ENCODE results near the gene AHSG. TPM values are rescaled to one million over a fixed set of nuclear protein-coding genes. Genes with fewer than 3 reads are reported as not detected.

The AHSG gene
- polyA plus RNA-seq, 1 experiment = not detected

DNA sequence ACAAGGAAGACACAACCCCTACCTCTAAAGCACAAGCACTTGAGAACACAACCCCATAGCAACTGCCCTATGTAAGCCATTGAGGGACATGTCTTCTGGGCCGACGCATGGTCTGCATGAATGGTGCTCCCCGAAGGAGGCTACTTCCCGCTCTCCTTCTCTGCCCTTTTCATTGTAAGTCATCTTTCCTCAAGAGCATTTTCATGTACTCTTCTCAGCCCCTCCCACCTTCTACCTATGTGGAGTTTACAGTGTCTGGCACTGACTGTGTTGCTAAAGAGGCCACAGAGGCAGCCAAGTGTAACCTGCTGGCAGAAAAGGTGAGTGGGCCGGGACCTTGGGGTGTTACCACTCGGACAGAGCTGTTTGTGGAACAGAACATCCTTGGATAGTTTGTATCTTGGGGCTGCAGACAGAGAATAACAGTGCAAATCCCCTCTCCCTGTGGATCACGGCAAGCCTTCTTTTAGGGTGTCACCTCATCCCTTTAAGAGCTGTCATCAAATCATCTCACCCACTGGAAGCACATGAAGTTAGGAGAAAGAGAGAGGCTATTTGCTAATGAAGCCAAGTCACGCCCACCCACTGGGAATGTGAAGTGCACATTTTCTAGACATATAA is 5.6 kb downstream of the AHSG start:
- POLR2A ChIA-PET = no interaction called here

GRCh38 chr3:186619787-186620212 is 6.9 kb downstream of the AHSG start:
- H3K9me3 ChIP-seq (ENCODE audit: control insufficient read depth, insufficient read depth, low read length) = no peaks in the 10 kb centered on the region
- ChIA-PET POLR2A (no interaction called here), CTCF (interaction anchor here (0.7 kb wide), 1 partner anchor 80 kb away, joined by 4 read pairs; no protein-coding TSS in a partner anchor)
- TF ChIP-seq, protein P1, sequence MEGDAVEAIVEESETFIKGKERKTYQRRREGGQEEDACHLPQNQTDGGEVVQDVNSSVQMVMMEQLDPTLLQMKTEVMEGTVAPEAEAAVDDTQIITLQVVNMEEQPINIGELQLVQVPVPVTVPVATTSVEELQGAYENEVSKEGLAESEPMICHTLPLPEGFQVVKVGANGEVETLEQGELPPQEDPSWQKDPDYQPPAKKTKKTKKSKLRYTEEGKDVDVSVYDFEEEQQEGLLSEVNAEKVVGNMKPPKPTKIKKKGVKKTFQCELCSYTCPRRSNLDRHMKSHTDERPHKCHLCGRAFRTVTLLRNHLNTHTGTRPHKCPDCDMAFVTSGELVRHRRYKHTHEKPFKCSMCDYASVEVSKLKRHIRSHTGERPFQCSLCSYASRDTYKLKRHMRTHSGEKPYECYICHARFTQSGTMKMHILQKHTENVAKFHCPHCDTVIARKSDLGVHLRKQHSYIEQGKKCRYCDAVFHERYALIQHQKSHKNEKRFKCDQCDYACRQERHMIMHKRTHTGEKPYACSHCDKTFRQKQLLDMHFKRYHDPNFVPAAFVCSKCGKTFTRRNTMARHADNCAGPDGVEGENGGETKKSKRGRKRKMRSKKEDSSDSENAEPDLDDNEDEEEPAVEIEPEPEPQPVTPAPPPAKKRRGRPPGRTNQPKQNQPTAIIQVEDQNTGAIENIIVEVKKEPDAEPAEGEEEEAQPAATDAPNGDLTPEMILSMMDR (IDR thresholded peaks at IDR 0.05; ENCODE audit: low read depth, low read length) = no peak
- H3K27ac ChIP-seq (ENCODE audit: low read depth, low read length) = no peak overlapping the region
- H3K27me3 ChIP-seq (ENCODE audit: control insufficient read depth, insufficient read depth, low read length) = peaks cover 2% of the 10 kb centered on the region
- DNase-seq (ENCODE audit: low read depth, low spot score) = no peak
- H3K4me3 ChIP-seq (ENCODE audit: low read depth, low read length) = no peak overlapping the region

More for the DNA sequence above, 5.6 kb downstream of the AHSG start:
- CTCF ChIA-PET = interaction anchor here (1.0 to 5.7 kb wide), 8 partner anchors 13 to 675 kb away, joined by 4 to 186 read pairs (median 20); partner anchors contain the start of genes DNAJB11 and TBCCD1
- H3K4me3 ChIP-seq (ENCODE audit: low read depth, low read length) = no peak overlapping the region
- TF ChIP-seq, protein P1 (IDR thresholded peaks at IDR 0.05; ENCODE audit: low read depth, low read length) = no peak
- H3K27ac ChIP-seq (ENCODE audit: low read depth, low read length) = no peak overlapping the region
- H3K9me3 ChIP-seq (ENCODE audit: control insufficient read depth, insufficient read depth, low read length) = no peaks in the 10 kb centered on the region
- DNase-seq (ENCODE audit: low read depth, low spot score) = no peak
- H3K27me3 ChIP-seq (ENCODE audit: control insufficient read depth, insufficient read depth, low read length) = peaks cover 8% of the 10 kb centered on the region

- peaks cover 5% of the 10 kb centered on the region for H3K27me3 ChIP-seq (ENCODE audit: control insufficient read depth, insufficient read depth, low read length)
- ChIA-PET CTCF (interaction anchor here (0.7 kb wide), 1 partner anchor 80 kb away, joined by 4 read pairs; no protein-coding TSS in a partner anchor), POLR2A (no interaction called here)
Measured at GRCh38 chr3:186620213-186621092, 7.6 kb downstream of the AHSG start.

DNA sequence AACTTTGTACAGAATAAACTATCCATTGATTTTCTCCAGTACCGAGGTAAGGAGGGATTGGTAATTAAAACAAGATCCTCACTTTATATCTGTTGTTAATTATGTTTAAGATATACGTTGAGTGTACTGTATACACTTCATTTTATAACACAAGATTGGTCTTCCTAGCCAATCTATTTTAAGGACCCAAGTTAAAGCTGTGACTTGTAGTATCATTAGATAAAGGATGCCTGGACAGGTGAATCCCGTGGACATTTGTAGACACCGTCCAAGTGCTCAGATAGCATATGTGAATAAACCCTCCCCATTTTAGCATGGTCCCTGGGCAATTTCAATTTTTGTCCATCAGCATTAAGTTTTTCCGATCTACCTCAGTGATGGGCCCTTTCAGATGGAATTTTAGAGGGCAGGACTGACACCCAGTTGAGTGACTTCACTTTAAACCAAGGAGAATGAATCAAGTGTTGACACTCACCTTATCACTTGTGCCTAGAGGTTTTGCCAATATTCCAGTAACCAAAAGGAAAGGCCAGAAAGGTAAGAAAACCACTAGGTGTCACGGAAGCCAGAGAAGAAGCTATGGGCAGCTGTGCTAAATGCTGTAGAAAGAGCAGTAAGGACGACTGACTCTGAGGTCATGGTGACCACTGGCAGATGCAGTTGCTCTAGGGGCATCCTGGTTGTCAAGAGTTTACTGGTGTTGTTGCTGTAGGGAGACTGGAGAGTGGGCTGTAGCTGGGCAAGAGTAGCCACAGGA is 9.2 kb downstream of the AHSG start:
- Histone ChIP-seq H3K27me3 (ENCODE audit: control insufficient read depth, insufficient read depth, low read length) (peaks cover 6% of the 10 kb centered on the region), H3K4me3 (ENCODE audit: low read depth, low read length) (no peak overlapping the region), H3K27ac (ENCODE audit: low read depth, low read length) (no peak overlapping the region), H3K9me3 (ENCODE audit: control insufficient read depth, insufficient read depth, low read length) (no peaks in the 10 kb centered on the region)
- ChIA-PET CTCF (interaction anchor here (5.5 kb wide), 1 partner anchor 7 kb away, joined by 36 read pairs; no protein-coding TSS in a partner anchor), POLR2A (no interaction called here)
- TF ChIP-seq, protein P1 (IDR thresholded peaks at IDR 0.05; ENCODE audit: low read depth, low read length) = no peak
- no peak for DNase-seq (ENCODE audit: low read depth, low spot score)

More at GRCh38 chr3:186620213-186621092, 7.6 kb downstream of the AHSG start:
- Histone ChIP-seq H3K4me3 (ENCODE audit: low read depth, low read length) (no peak overlapping the region), H3K9me3 (ENCODE audit: control insufficient read depth, insufficient read depth, low read length) (no peaks in the 10 kb centered on the region), H3K27ac (ENCODE audit: low read depth, low read length) (no peak overlapping the region)
- TF ChIP-seq, protein P1 (IDR thresholded peaks at IDR 0.05; ENCODE audit: low read depth, low read length) = no peak
- no peak for DNase-seq (ENCODE audit: low read depth, low spot score)

Measured in AG04450 (cell line).